SK-N-SH (cell line): ENCODE measurements around the gene TRAF3IP1. TPM values are rescaled to one million over a fixed set of nuclear protein-coding genes. Genes with fewer than 3 reads are reported as not detected.

Experiments
- CTCF ChIA-PET: fragments of 300-600, 350-600 bp; formaldehyde crosslinking; extraction: SDS; loops from one replicate; lab custom pipeline; 2021; lab: Yijun Ruan, JAX
- POLR2A ChIA-PET: fragments of 350-600 bp; sonication (Branson Sonifier 250); formaldehyde crosslinking; extraction: SDS; loops from one replicate; lab custom pipeline; 2020; ENCODE audit warnings: antibody characterized with exemption, inconsistent platforms; lab: Yijun Ruan, JAX
- DNase-seq: peaks from one replicate; pipeline ENCODE4 v3.0.0; 2012
- H2AFZ ChIP-seq: fragments of 200-600 bp; sonication (generic); 2 replicates; pipeline ENCODE4 v1.8.1; 2016; ENCODE audit warnings: antibody characterized with exemption, mild to moderate bottlenecking, low read depth
- H3F3A ChIP-seq: fragments of 200-600 bp; sonication (generic); replicated peaks from 2 replicates; pipeline ENCODE3; 2016; ENCODE audit warnings: antibody characterized with exemption, mild to moderate bottlenecking; ENCODE audit not compliant: insufficient read depth
- H3K27ac ChIP-seq, 2 experiments: fragments of 200-500 bp in 1 of 2; fragments of 200-600 bp in 1 of 2; sonication (Bioruptor generic) in 1 of 2; sonication (generic), shearing (Covaris generic) in 1 of 2; 2 replicates each; pipeline versions ENCODE4 v1.5.1 to v1.6.1; 2014 to 2016; ENCODE audit warnings: low read depth in 2 of 2, inconsistent platforms in 1 of 2, low read length in 1 of 2, mild to moderate bottlenecking in 1 of 2, mixed read lengths in 1 of 2
- H3K27me3 ChIP-seq: fragments of 200-600 bp; sonication (generic), shearing (Covaris generic); 2 replicates; pipeline ENCODE4 v1.6.1; 2016; ENCODE audit warnings: mixed run types; ENCODE audit not compliant: insufficient read depth
- H3K36me3 ChIP-seq, 2 experiments: fragments of 200-500 bp in 1 of 2; fragments of 200-600 bp in 1 of 2; sonication (Bioruptor generic) in 1 of 2; sonication (generic) in 1 of 2; replicated peaks in 1 of 2; 2 replicates each; pipeline versions ENCODE3 to v1.5.1; 2014 to 2016; ENCODE audit warnings: low read length in 1 of 2, mild to moderate bottlenecking in 1 of 2; ENCODE audit not compliant: insufficient read depth in 2 of 2, control insufficient read depth in 1 of 2
- H3K4me1 ChIP-seq, 2 experiments: fragments of 200-500 bp in 1 of 2; fragments of 200-600 bp in 1 of 2; sonication (Bioruptor generic) in 1 of 2; sonication (generic), shearing (Covaris generic) in 1 of 2; 2 replicates each; pipeline versions ENCODE4 v1.5.1 to v1.6.1; 2014 to 2016; ENCODE audit warnings: low read depth in 1 of 2, low read length in 1 of 2, mixed run types in 1 of 2; ENCODE audit not compliant: insufficient read depth in 2 of 2, control insufficient read depth in 1 of 2
- H3K4me2 ChIP-seq: fragments of 200-600 bp; sonication (generic), shearing (Covaris generic); 2 replicates; pipeline ENCODE4 v1.6.1; 2017; ENCODE audit warnings: mixed run types
- H3K4me3 ChIP-seq, 2 experiments: fragments of 200-500 bp in 1 of 2; fragments of 200-600 bp in 1 of 2; sonication (Bioruptor generic) in 1 of 2; sonication (generic), shearing (Covaris generic) in 1 of 2; 2 replicates each; pipeline versions ENCODE4 v1.5.1 to v1.8.1; 2014 to 2016; ENCODE audit warnings: low read depth in 2 of 2, inconsistent platforms in 1 of 2, low read length in 1 of 2, mild to moderate bottlenecking in 1 of 2, mixed read lengths in 1 of 2, moderate library complexity in 1 of 2
- H3K79me2 ChIP-seq: fragments of 200-600 bp; sonication (generic); 2 replicates; pipeline ENCODE4 v1.8.1; 2017; ENCODE audit warnings: mild to moderate bottlenecking; ENCODE audit not compliant: insufficient read depth
- H3K9ac ChIP-seq: fragments of 200-600 bp; sonication (generic); 2 replicates; pipeline ENCODE4 v1.6.1; 2017; ENCODE audit warnings: mixed run types
- H3K9me2 ChIP-seq: fragments of 200-600 bp; sonication (generic); 2 replicates; pipeline ENCODE4 v1.6.1; 2017; ENCODE audit warnings: mixed run types
- H3K9me3 ChIP-seq: fragments of 200-600 bp; sonication (generic); 2 replicates; pipeline ENCODE4 v1.6.1; 2017; ENCODE audit warnings: mixed run types, mild to moderate bottlenecking, moderate library complexity
- H4K20me1 ChIP-seq: fragments of 200-600 bp; sonication (generic); 2 replicates; pipeline ENCODE4 v1.6.1; 2017; ENCODE audit warnings: mild to moderate bottlenecking, mixed run types; ENCODE audit not compliant: insufficient read depth
- CHD2 ChIP-seq: fragments of 150-350 bp; IDR thresholded peaks from 2 replicates; pipeline ENCODE4 v1.6.1; 2018; ENCODE audit warnings: low read length; ENCODE audit not compliant: partially characterized antibody
- CTCF ChIP-seq: fragments of 200-600 bp; sonication (generic); IDR thresholded peaks from 2 replicates; pipeline ENCODE4 v1.6.1; 2017; ENCODE audit warnings: antibody characterized with exemption, mild to moderate bottlenecking, moderate library complexity
- ELF1 ChIP-seq: IDR thresholded peaks from 2 replicates; pipeline ENCODE4 v1.4.0; 2012
- EZH2phosphoT487 ChIP-seq: fragments of 200-600 bp; sonication (generic); IDR thresholded peaks from 2 replicates; pipeline ENCODE4 v1.6.1; 2017; ENCODE audit warnings: low read depth, mixed run types, mild to moderate bottlenecking, antibody characterized with exemption, moderate library complexity, borderline replicate concordance
- GATA2 ChIP-seq: sonication (generic); formaldehyde crosslinking; IDR thresholded peaks from 2 replicates; pipeline ENCODE4 v1.5.0; 2020; ENCODE audit warnings: mild to moderate bottlenecking, missing genetic modification reagents
- MXI1 ChIP-seq: IDR thresholded peaks from 2 replicates; pipeline ENCODE4 v1.6.1; 2012; ENCODE audit warnings: mild to moderate bottlenecking, low read depth, low read length, improper control_type of control experiment
- NRF1 ChIP-seq: IDR thresholded peaks from 2 replicates; pipeline ENCODE4 v1.6.1; 2012; ENCODE audit warnings: low read depth, mild to moderate bottlenecking, low read length
- PBX3 ChIP-seq: IDR thresholded peaks from 2 replicates; pipeline ENCODE4; 2012
- RAD21 ChIP-seq: IDR thresholded peaks from 2 replicates; pipeline ENCODE4 v1.6.1; 2012; ENCODE audit warnings: mild to moderate bottlenecking, low read length
- REST ChIP-seq: IDR thresholded peaks from 2 replicates; pipeline ENCODE4 v1.6.1; 2012; ENCODE audit warnings: mild to moderate bottlenecking, low read depth, low read length, moderate library complexity
- SIN3A ChIP-seq: IDR thresholded peaks from 2 replicates; pipeline ENCODE4 v1.6.1; 2012; ENCODE audit warnings: low read depth, mild to moderate bottlenecking, low read length, moderate library complexity, borderline replicate concordance
- ZBTB33 ChIP-seq: IDR thresholded peaks from 2 replicates; pipeline ENCODE4 v1.4.0; 2012; ENCODE audit warnings: low read depth, borderline replicate concordance
- WGBS: methylation state at CpG from one replicate; pipeline ENCODE4 v1.1.6; 2017; ENCODE audit warnings: low lambda C conversion rate; 5-methylcytosine and 5-hydroxymethylcytosine counted together
- polyA plus RNA-seq, 3 experiments: library from polyadenylated mRNA; depleted of rRNA; stranded (reverse); fragments of >200 nt; gene quantifications; 2 replicates each; pipeline ENCODE4 v1.2.3, GENCODE V29; 2012
- TF ChIP-seq, protein P1 (sequence below): fragments of 150-350 bp; IDR thresholded peaks from 2 replicates; pipeline ENCODE4 v1.6.1; 2017; ENCODE audit warnings: antibody characterized with exemption, low read length, low read depth, borderline replicate concordance
- TF ChIP-seq, protein P2 (sequence below): IDR thresholded peaks from 2 replicates; pipeline ENCODE4 v1.4.0; 2012; ENCODE audit warnings: low read depth

The TRAF3IP1 gene
- polyA plus RNA-seq, 1 of the 3 experiments (the other 2 are of a cell fraction) = 15.0 TPM

DNA sequence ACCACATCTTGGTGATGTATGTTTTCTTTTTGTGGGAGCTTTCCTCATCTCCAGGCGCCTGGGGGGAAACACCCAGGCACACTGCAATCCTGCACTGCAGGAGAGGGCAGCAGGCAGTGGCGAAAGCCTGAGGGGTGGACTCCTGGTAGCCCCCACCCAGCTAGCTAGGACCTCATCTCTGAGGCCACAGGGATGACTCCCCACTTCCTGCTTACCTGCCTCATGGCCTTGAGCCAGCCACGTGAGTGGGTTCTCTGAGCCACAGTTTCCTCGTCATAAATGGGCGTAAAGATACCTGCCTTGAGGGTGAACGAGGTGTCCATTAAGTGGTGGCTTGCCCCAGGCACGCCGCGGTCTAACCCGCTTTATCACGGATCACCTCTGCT lies 19.1 kb downstream of the TRAF3IP1 start (continued):
- no peak for TF ChIP-seq PBX3
- TF ChIP-seq GATA2 (CRISPR knock-in tag) = no peak
- no peak for TF ChIP-seq ZBTB33
- TF ChIP-seq, all 33 proteins: peak for 0

- CTCF ChIA-PET = interaction anchor here (0.6 to 3.4 kb wide), 4 partner anchors 18 to 124 kb away, joined by 3 to 11 read pairs (median 4); no protein-coding TSS in a partner anchor
- Histone ChIP-seq H3K27ac (no peak overlapping the region), H3K4me2 (no peak overlapping the region), H3K4me1 (no peaks in the 10 kb centered on the region), H3K36me3 (peaks cover 14 to 31% of the 10 kb centered on the region in 2 experiments), H3K9me3 (no peaks in the 10 kb centered on the region), H3K27me3 (no peaks in the 10 kb centered on the region), H3K9ac (no peak overlapping the region), H3K4me3 (no peak overlapping the region), H2AFZ (no peak overlapping the region), H3K79me2 (0 out of 2 replicates have a peak, but pooled peaks cover 5% of the 10 kb centered on the region), H4K20me1 (no peaks in the 10 kb centered on the region), H3K9me2 (no peaks in the 10 kb centered on the region), H3F3A (peaks cover 4% of the 10 kb centered on the region)
- peak; percentile 48 for DNase-seq
- TF ChIP-seq RAD21 (peak; percentile 13; the same call in 1 of the 2 replicates), MXI1 (no peak), NRF1 (no peak)
- POLR2A ChIA-PET = no interaction called here
- WGBS = 91% methylated on average over 6 of the region's 11 CpGs
These were observed 19.5 kb downstream of the TRAF3IP1 start for GRCh38 chr2:238339814-238340213.

DNA sequence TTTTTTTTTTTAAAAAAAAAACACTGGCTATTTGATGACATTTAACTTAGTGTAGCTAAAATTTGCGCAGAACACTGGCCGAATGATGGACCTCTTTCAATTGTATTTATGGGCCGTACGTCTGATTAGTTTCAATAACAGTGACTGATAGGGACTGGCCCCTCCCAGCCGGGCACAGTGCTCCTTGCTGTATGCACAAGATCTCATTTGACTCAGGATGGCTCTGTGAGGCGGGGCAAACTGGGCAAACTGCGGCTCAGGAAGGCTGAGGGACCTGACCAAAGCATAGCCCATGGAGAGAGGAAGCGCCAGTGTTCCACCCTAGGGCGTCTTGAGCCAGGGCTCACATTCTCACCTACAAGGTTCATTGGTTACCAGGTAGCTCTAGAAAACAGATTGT lies 21.2 kb downstream of the TRAF3IP1 start:
- peaks cover 4% of the 10 kb centered on the region for H3F3A ChIP-seq
- DNase-seq = no peak
- H3K9me2 ChIP-seq = no peaks in the 10 kb centered on the region
- H3K9me3 ChIP-seq = no peaks in the 10 kb centered on the region
- POLR2A ChIA-PET = no interaction called here
- H3K4me3 ChIP-seq = no peak overlapping the region
- no peak overlapping the region for H3K4me2 ChIP-seq
- H3K27me3 ChIP-seq = no peaks in the 10 kb centered on the region
- H3K4me1 ChIP-seq = peaks cover 0 to 4% of the 10 kb centered on the region in 2 experiments; a peak in 1 of 4 replicates
- no peak overlapping the region for H2AFZ ChIP-seq
- H4K20me1 ChIP-seq = no peaks in the 10 kb centered on the region
- peaks cover 5 to 21% of the 10 kb centered on the region in 2 experiments for H3K36me3 ChIP-seq
- CTCF ChIA-PET = interaction anchor here (0.9 to 2.0 kb wide), 5 partner anchors 16 to 444 kb away, joined by 3 to 10 read pairs (median 5); no protein-coding TSS in a partner anchor
- 96% methylated on average over 8 of the region's 9 CpGs for WGBS
- no peak overlapping the region for H3K27ac ChIP-seq
- H3K79me2 ChIP-seq = 0 out of 2 replicates have a peak, but pooled peaks cover 5% of the 10 kb centered on the region
- H3K9ac ChIP-seq = no peak overlapping the region
- TF ChIP-seq REST (no peak), GATA2 (CRISPR knock-in tag) (no peak), SIN3A (no peak), CHD2 (no peak), CTCF (no peak), EZH2phosphoT487 (no peak), ELF1 (no peak)
- TF ChIP-seq, protein P1, sequence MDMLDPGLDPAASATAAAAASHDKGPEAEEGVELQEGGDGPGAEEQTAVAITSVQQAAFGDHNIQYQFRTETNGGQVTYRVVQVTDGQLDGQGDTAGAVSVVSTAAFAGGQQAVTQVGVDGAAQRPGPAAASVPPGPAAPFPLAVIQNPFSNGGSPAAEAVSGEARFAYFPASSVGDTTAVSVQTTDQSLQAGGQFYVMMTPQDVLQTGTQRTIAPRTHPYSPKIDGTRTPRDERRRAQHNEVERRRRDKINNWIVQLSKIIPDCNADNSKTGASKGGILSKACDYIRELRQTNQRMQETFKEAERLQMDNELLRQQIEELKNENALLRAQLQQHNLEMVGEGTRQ = no peak
- TF ChIP-seq, protein P2, sequence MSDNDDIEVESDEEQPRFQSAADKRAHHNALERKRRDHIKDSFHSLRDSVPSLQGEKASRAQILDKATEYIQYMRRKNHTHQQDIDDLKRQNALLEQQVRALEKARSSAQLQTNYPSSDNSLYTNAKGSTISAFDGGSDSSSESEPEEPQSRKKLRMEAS = no peak
